Measurements from ENCODE around the gene MRPL34.
"Not testable (repeated sequence)": the region's sequence is repeated elsewhere in the genome, so short reads cannot be mapped to it uniquely, and the experiment has no call there.

Gene MRPL34

GRCh38 chr19:17305517-17306284 is at the start of gene MRPL34:
TSS of gene MRPL34 (plus strand) at chr19:17305872. CDS start at chr19:17305893, 21 bp downstream.
- peak; percentile 88 to 90 for DNase-seq

- no peak for DNase-seq
Measured at GRCh38 chr19:17256130-17256529, 49.5 kb upstream of the MRPL34 start.

- DNase-seq = no peak
Measured at GRCh38 chr19:17259118-17259780, 46.4 kb upstream of the MRPL34 start.

- no peak for DNase-seq
Measured at GRCh38 chr19:17259934-17260333, 45.7 kb upstream of the MRPL34 start.

- peak; percentile 88 for DNase-seq
Measured at GRCh38 chr19:17260842-17261325, 44.8 kb upstream of the MRPL34 start.

GRCh38 chr19:17262557-17262956 is 43.1 kb upstream of the MRPL34 start:
- DNase-seq = no peak

- DNase-seq = no peak
Measured at GRCh38 chr19:17263712-17264640, 41.7 kb upstream of the MRPL34 start.

GRCh38 chr19:17264641-17264979 is 41.1 kb upstream of the MRPL34 start, which contains the start of gene USHBP1:
TSS of gene USHBP1 (minus strand) at chr19:17264745. CDS start at chr19:17264299, 446 bp downstream.
- no peak for DNase-seq

- DNase-seq = no peak
Measured at GRCh38 chr19:17266026-17266425, 39.6 kb upstream of the MRPL34 start.

GRCh38 chr19:17266589-17266974 is 39.1 kb upstream of the MRPL34 start:
- DNase-seq = no peak

- peak; percentile 92 to 94 for DNase-seq
Measured at GRCh38 chr19:17266975-17267788, 38.5 kb upstream of the MRPL34 start, which contains the start of gene BABAM1. TSS of gene BABAM1 (plus strand) at chr19:17267443. CDS start at chr19:17268807, 1,364 bp downstream.

GRCh38 chr19:17268754-17269153 is 36.9 kb upstream of the MRPL34 start:
- DNase-seq = no peak

GRCh38 chr19:17274892-17275291 is 30.8 kb upstream of the MRPL34 start:
- DNase-seq = not testable (repeated sequence)

GRCh38 chr19:17275441-17276175 is 30.1 kb upstream of the MRPL34 start:
- no peak for DNase-seq

- no peak for DNase-seq
Measured at GRCh38 chr19:17279436-17279835, 26.2 kb upstream of the MRPL34 start.

- peak in 1 of 2 experiments; percentile 26 for DNase-seq
Measured at GRCh38 chr19:17281391-17282304, 24.0 kb upstream of the MRPL34 start, which contains the start of gene ANKLE1. TSS of gene ANKLE1 (plus strand) at chr19:17281901. CDS start at chr19:17281921, 20 bp downstream.

- DNase-seq = peak; percentile 71 to 72
Measured at GRCh38 chr19:17282488-17283125, 23.1 kb upstream of the MRPL34 start.

- DNase-seq = no peak
Measured at GRCh38 chr19:17283504-17283996, 22.1 kb upstream of the MRPL34 start.
